ENCODE results near the gene MANEAL. TPM values are rescaled to one million over a fixed set of nuclear protein-coding genes. Genes with fewer than 3 reads are reported as not detected.
A peak's percentile ranks its signal among the peaks of the same experiment; 100 is the strongest.

Gene MANEAL
- total and polyA plus RNA-seq, 2 of the 13 experiments (the other 11 are each of a cell fraction or from before 2014, with no cell fraction given), result 20.8 to 26.4 TPM

DNA sequence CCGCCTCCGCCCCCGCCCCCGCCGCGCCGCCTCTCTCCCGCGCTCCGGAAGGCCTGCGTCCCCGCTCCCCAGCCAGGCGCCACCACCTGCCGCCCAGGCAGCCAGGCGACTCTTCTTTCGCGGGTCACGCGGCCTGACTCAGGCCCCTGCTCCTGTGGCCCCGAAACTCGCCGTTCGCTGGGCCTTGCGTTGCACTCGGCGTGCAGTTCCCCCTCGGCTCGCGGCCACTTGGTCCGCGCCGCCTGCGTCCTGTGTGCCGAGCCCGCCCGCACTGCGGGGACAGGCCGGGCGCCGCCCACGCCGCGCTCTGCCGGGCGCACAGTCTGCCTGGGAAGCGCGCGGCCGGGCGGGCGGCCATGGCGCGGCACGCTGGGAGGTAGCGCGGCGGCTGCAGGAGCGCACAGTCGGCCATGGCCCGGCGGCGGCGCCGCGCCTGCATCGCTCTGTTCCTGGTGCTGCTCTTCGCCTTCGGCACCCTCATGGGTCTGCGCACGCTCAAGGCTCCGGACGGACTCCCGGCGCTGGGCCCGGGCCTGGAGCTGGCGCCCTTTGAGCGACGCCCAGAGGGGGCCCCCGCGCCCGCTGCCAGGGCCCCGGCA lies at the start of gene MANEAL (continued):
- TF ChIP-seq ATRX (CRISPR knock-in tag; IDR thresholded peaks at IDR 0.05; ENCODE audit: borderline replicate concordance), result no peak
- no peak for TF ChIP-seq KDM1A (CRISPR knock-in tag; IDR thresholded peaks at IDR 0.05)
- no peak for TF ChIP-seq HNRNPH1 (optimal IDR thresholded peaks at IDR 0.05; ENCODE audit: low read depth, low read length)
- no peak; the same call in 1 of the 2 replicates for TF ChIP-seq ZNF768 (CRISPR knock-in tag; IDR thresholded peaks at IDR 0.05)
- TF ChIP-seq TBL1XR1 (IDR thresholded peaks at IDR 0.05; ENCODE audit: borderline replicate concordance, low read length, partially characterized antibody), result no peak
- TF ChIP-seq, protein P1, sequence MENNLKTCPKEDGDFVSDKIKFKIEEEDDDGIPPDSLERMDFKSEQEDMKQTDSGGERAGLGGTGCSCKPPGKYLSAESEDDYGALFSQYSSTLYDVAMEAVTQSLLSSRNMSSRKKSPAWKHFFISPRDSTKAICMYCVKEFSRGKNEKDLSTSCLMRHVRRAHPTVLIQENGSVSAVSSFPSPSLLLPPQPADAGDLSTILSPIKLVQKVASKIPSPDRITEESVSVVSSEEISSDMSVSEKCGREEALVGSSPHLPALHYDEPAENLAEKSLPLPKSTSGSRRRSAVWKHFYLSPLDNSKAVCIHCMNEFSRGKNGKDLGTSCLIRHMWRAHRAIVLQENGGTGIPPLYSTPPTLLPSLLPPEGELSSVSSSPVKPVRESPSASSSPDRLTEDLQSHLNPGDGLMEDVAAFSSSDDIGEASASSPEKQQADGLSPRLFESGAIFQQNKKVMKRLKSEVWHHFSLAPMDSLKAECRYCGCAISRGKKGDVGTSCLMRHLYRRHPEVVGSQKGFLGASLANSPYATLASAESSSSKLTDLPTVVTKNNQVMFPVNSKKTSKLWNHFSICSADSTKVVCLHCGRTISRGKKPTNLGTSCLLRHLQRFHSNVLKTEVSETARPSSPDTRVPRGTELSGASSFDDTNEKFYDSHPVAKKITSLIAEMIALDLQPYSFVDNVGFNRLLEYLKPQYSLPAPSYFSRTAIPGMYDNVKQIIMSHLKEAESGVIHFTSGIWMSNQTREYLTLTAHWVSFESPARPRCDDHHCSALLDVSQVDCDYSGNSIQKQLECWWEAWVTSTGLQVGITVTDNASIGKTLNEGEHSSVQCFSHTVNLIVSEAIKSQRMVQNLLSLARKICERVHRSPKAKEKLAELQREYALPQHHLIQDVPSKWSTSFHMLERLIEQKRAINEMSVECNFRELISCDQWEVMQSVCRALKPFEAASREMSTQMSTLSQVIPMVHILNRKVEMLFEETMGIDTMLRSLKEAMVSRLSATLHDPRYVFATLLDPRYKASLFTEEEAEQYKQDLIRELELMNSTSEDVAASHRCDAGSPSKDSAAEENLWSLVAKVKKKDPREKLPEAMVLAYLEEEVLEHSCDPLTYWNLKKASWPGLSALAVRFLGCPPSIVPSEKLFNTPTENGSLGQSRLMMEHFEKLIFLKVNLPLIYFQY (CRISPR knock-in tag; IDR thresholded peaks at IDR 0.05; ENCODE audit: borderline replicate concordance), result no peak
- TF ChIP-seq GATAD1 (CRISPR knock-in tag; IDR thresholded peaks at IDR 0.05), result no peak
- TF ChIP-seq PAX8 (CRISPR knock-in tag; IDR thresholded peaks at IDR 0.05; ENCODE audit: borderline replicate concordance), result no peak
- TF ChIP-seq ZSCAN9 (CRISPR knock-in tag; IDR thresholded peaks at IDR 0.05; ENCODE audit: borderline replicate concordance), result no peak
- TF ChIP-seq, protein P2, sequence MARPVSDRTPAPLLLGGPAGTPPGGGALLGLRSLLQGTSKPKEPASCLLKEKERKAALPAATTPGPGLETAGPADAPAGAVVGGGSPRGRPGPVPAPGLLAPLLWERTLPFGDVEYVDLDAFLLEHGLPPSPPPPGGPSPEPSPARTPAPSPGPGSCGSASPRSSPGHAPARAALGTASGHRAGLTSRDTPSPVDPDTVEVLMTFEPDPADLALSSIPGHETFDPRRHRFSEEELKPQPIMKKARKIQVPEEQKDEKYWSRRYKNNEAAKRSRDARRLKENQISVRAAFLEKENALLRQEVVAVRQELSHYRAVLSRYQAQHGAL (CRISPR knock-in tag; IDR thresholded peaks at IDR 0.05; ENCODE audit: not compliant biosample characterization), result no peak
- TF ChIP-seq ZNF615 (CRISPR knock-in tag; IDR thresholded peaks at IDR 0.05; ENCODE audit: borderline replicate concordance), result no peak
- TF ChIP-seq XBP1 (CRISPR knock-in tag; IDR thresholded peaks at IDR 0.05), result no peak; the same call in 1 of the 2 replicates
- no peak for TF ChIP-seq SRSF1 (optimal IDR thresholded peaks at IDR 0.05; ENCODE audit: low read depth, low read length)
- no peak for TF ChIP-seq ZNF382 (CRISPR knock-in tag; IDR thresholded peaks at IDR 0.05; ENCODE audit: borderline replicate concordance)
- no peak for TF ChIP-seq ZBTB21 (CRISPR knock-in tag; IDR thresholded peaks at IDR 0.05)
- TF ChIP-seq MTA1 (CRISPR knock-in tag; IDR thresholded peaks at IDR 0.05; ENCODE audit: borderline replicate concordance), result no peak
- TF ChIP-seq, protein P3, sequence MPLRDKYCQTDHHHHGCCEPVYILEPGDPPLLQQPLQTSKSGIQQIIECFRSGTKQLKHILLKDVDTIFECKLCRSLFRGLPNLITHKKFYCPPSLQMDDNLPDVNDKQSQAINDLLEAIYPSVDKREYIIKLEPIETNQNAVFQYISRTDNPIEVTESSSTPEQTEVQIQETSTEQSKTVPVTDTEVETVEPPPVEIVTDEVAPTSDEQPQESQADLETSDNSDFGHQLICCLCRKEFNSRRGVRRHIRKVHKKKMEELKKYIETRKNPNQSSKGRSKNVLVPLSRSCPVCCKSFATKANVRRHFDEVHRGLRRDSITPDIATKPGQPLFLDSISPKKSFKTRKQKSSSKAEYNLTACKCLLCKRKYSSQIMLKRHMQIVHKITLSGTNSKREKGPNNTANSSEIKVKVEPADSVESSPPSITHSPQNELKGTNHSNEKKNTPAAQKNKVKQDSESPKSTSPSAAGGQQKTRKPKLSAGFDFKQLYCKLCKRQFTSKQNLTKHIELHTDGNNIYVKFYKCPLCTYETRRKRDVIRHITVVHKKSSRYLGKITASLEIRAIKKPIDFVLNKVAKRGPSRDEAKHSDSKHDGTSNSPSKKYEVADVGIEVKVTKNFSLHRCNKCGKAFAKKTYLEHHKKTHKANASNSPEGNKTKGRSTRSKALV (CRISPR knock-in tag; IDR thresholded peaks at IDR 0.05), result peak; percentile 53; the same call in 1 of the 2 replicates
- TF ChIP-seq, protein P4, sequence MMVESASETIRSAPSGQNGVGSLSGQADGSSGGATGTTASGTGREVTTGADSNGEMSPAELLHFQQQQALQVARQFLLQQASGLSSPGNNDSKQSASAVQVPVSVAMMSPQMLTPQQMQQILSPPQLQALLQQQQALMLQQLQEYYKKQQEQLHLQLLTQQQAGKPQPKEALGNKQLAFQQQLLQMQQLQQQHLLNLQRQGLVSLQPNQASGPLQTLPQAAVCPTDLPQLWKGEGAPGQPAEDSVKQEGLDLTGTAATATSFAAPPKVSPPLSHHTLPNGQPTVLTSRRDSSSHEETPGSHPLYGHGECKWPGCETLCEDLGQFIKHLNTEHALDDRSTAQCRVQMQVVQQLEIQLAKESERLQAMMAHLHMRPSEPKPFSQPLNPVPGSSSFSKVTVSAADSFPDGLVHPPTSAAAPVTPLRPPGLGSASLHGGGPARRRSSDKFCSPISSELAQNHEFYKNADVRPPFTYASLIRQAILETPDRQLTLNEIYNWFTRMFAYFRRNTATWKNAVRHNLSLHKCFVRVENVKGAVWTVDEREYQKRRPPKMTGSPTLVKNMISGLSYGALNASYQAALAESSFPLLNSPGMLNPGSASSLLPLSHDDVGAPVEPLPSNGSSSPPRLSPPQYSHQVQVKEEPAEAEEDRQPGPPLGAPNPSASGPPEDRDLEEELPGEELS (CRISPR knock-in tag; IDR thresholded peaks at IDR 0.05), result no peak
- TF ChIP-seq, protein P5, sequence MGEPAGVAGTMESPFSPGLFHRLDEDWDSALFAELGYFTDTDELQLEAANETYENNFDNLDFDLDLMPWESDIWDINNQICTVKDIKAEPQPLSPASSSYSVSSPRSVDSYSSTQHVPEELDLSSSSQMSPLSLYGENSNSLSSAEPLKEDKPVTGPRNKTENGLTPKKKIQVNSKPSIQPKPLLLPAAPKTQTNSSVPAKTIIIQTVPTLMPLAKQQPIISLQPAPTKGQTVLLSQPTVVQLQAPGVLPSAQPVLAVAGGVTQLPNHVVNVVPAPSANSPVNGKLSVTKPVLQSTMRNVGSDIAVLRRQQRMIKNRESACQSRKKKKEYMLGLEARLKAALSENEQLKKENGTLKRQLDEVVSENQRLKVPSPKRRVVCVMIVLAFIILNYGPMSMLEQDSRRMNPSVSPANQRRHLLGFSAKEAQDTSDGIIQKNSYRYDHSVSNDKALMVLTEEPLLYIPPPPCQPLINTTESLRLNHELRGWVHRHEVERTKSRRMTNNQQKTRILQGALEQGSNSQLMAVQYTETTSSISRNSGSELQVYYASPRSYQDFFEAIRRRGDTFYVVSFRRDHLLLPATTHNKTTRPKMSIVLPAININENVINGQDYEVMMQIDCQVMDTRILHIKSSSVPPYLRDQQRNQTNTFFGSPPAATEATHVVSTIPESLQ (CRISPR knock-in tag; conservative IDR thresholded peaks at IDR 0.05), result no peak
- TF ChIP-seq SMAD3 (CRISPR knock-in tag; IDR thresholded peaks at IDR 0.05), result no peak

All from HepG2 (cell line).